Measurements from ENCODE around the gene RAB7A. TPM values are rescaled to one million over a fixed set of nuclear protein-coding genes. Genes with fewer than 3 reads are reported as not detected.

RAB7A gene
- total RNA-seq, 1 donor from 2014 or later = 278 TPM

GRCh38 chr3:128846486-128846891 lies 120.5 kb downstream of the RAB7A start:
- no peaks in the 10 kb centered on the region for H3K9me3 ChIP-seq
- intact Hi-C loops (cut with DNase I) = no loop called here
- H3K27ac ChIP-seq = no peak overlapping the region
- no peak overlapping the region for H3K4me3 ChIP-seq
- H3K27me3 ChIP-seq (ENCODE audit: low read depth) = no peaks in the 10 kb centered on the region
- peaks cover 9% of the 10 kb centered on the region for H3K4me1 ChIP-seq
- TF ChIP-seq, protein P1, sequence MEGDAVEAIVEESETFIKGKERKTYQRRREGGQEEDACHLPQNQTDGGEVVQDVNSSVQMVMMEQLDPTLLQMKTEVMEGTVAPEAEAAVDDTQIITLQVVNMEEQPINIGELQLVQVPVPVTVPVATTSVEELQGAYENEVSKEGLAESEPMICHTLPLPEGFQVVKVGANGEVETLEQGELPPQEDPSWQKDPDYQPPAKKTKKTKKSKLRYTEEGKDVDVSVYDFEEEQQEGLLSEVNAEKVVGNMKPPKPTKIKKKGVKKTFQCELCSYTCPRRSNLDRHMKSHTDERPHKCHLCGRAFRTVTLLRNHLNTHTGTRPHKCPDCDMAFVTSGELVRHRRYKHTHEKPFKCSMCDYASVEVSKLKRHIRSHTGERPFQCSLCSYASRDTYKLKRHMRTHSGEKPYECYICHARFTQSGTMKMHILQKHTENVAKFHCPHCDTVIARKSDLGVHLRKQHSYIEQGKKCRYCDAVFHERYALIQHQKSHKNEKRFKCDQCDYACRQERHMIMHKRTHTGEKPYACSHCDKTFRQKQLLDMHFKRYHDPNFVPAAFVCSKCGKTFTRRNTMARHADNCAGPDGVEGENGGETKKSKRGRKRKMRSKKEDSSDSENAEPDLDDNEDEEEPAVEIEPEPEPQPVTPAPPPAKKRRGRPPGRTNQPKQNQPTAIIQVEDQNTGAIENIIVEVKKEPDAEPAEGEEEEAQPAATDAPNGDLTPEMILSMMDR (IDR thresholded peaks at IDR 0.05) = no peak
- H3K36me3 ChIP-seq = no peaks in the 10 kb centered on the region
- DNase-seq = peak; percentile 71
- peak; percentile 47 to 51 for ATAC-seq

- intact Hi-C loops (cut with DNase I) = no loop called here
- DNase-seq = no peak
These were observed 121.8 kb downstream of the RAB7A start for GRCh38 chr3:128847666-128848370.

DNA sequence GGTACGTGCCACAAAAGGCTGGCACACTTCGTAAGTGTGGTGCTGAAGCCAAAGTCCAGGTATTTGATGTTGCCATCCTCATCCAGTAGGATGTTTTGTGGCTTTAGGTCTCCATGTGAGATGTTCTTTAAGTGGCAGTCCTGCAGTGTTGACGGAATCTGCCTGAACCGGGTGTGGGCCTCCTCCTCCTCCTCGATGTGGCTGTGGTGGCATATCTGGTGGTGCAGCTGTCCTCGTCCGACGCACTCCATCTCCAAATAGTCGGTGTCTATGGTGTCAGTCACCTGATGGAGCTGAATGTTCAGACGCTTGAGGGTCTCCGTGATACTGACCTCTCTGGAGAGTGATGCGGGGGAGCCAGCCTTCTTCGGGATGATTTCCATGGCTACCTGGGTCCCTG lies 123.0 kb downstream of the RAB7A start:
- no peak for DNase-seq
- no peaks in the 10 kb centered on the region for H3K27me3 ChIP-seq (ENCODE audit: low read depth)
- H3K4me3 ChIP-seq = no peak overlapping the region
- intact Hi-C loops (cut with DNase I) = no loop called here
- TF ChIP-seq, protein P1 (IDR thresholded peaks at IDR 0.05) = no peak
- peaks cover 5% of the 10 kb centered on the region for H3K9me3 ChIP-seq
- ATAC-seq = no peak
- H3K27ac ChIP-seq = no peak overlapping the region
- H3K4me1 ChIP-seq = peaks cover 9% of the 10 kb centered on the region
- no peaks in the 10 kb centered on the region for H3K36me3 ChIP-seq

More at GRCh38 chr3:128847666-128848370, 121.8 kb downstream of the RAB7A start:
- H3K36me3 ChIP-seq = no peaks in the 10 kb centered on the region
- no peak for ATAC-seq
- no peak overlapping the region for H3K4me3 ChIP-seq
- H3K9me3 ChIP-seq = no peaks in the 10 kb centered on the region
- H3K4me1 ChIP-seq = peaks cover 9% of the 10 kb centered on the region
- TF ChIP-seq, protein P1 (IDR thresholded peaks at IDR 0.05) = no peak
- H3K27ac ChIP-seq = no peak overlapping the region
- no peaks in the 10 kb centered on the region for H3K27me3 ChIP-seq (ENCODE audit: low read depth)

- DNase-seq (no peak), ATAC-seq (no peak)
- Histone ChIP-seq H3K27me3 (ENCODE audit: low read depth) (no peaks in the 10 kb centered on the region), H3K9me3 (peaks cover 15% of the 10 kb centered on the region), H3K36me3 (no peaks in the 10 kb centered on the region), H3K4me1 (peaks cover 9% of the 10 kb centered on the region), H3K27ac (no peak overlapping the region), H3K4me3 (no peak overlapping the region)
- TF ChIP-seq, protein P1 (IDR thresholded peaks at IDR 0.05) = no peak
- intact Hi-C loops (cut with DNase I) = no loop called here
These were observed 124.0 kb downstream of the RAB7A start for GRCh38 chr3:128849911-128850455.

DNA sequence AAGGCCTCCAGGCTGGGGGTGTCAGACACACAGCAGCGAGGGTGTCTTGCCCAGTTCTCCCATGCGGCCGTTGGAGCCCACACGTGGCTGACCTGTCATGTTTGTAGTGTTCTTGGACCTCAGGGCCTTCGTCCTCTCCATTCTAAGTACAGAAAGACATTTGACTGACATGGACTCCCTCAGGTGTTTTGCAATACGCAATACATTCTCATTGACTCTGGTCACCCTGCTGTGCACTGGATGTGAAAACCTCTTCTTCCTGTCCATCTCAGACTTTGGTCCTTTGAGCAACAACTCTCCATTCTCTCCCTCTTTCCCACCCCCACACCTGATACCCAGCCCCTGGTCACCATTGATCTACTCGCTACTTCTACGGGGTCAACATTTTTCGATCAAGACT lies 124.6 kb downstream of the RAB7A start:
- no peaks in the 10 kb centered on the region for H3K36me3 ChIP-seq
- ATAC-seq (no peak), DNase-seq (no peak)
- peaks cover 15% of the 10 kb centered on the region for H3K9me3 ChIP-seq
- H3K4me3 ChIP-seq = no peak overlapping the region
- H3K27me3 ChIP-seq (ENCODE audit: low read depth) = no peaks in the 10 kb centered on the region
- peaks cover 6% of the 10 kb centered on the region for H3K4me1 ChIP-seq
- TF ChIP-seq, protein P1 (IDR thresholded peaks at IDR 0.05) = no peak
- H3K27ac ChIP-seq = no peak overlapping the region
- intact Hi-C loops (cut with DNase I) = no loop called here

Measured in lower lobe of right lung (tissue), 2 donors.